NB4 (cell line): Measurements from ENCODE around the gene GAS6.

Experiments used
- POLR2A ChIP-seq: IDR thresholded peaks from 2 replicates; pipeline ENCODE4 v1.6.1; 2011; ENCODE audit warnings: mild to moderate bottlenecking; ENCODE audit not compliant: insufficient read length; ENCODE audit errors: extremely low read depth
- TF ChIP-seq, protein P1 (sequence below): IDR thresholded peaks from one replicate; pipeline ENCODE4 v1.5.1; 2012; ENCODE audit warnings: low read depth, low read length
- TF ChIP-seq, protein P2 (sequence below): IDR thresholded peaks from 2 replicates; pipeline ENCODE4 v1.6.1; 2011; ENCODE audit warnings: low read depth, low read length

DNA sequence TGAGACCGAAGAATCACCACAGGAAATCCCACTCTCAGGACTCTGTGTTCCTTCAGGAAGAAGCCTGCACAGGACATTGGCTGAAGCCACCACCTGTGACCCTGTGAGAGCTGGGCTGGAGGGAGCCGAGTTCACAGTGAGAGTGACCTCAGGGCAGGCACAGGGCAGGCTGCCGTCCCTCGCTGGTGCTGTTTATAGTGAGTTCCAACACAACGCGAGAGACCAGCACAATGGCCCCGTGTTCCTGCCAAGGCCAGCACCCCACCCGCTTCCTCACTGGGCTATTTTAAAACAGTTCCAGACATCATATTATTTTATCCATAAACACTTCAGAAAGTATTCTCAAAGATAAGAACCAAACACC lies 18.4 kb upstream of the GAS6 start:
- TF ChIP-seq POLR2A = no peak
- TF ChIP-seq, protein P1, sequence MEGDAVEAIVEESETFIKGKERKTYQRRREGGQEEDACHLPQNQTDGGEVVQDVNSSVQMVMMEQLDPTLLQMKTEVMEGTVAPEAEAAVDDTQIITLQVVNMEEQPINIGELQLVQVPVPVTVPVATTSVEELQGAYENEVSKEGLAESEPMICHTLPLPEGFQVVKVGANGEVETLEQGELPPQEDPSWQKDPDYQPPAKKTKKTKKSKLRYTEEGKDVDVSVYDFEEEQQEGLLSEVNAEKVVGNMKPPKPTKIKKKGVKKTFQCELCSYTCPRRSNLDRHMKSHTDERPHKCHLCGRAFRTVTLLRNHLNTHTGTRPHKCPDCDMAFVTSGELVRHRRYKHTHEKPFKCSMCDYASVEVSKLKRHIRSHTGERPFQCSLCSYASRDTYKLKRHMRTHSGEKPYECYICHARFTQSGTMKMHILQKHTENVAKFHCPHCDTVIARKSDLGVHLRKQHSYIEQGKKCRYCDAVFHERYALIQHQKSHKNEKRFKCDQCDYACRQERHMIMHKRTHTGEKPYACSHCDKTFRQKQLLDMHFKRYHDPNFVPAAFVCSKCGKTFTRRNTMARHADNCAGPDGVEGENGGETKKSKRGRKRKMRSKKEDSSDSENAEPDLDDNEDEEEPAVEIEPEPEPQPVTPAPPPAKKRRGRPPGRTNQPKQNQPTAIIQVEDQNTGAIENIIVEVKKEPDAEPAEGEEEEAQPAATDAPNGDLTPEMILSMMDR = no peak
- TF ChIP-seq, protein P2, sequence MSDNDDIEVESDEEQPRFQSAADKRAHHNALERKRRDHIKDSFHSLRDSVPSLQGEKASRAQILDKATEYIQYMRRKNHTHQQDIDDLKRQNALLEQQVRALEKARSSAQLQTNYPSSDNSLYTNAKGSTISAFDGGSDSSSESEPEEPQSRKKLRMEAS = no peak
